GM10266 (cell line): Measurements from ENCODE around the gene KCNE4.

ENCODE experiments used
- DNase-seq: peaks from one replicate; pipeline ENCODE4 v3.0.0; 2012; ENCODE audit errors: extremely low spot score
- TF ChIP-seq, protein P1 (sequence below): IDR thresholded peaks from 2 replicates; pipeline ENCODE4 v1.5.1; 2012; ENCODE audit warnings: mild to moderate bottlenecking, low read depth; ENCODE audit not compliant: control insufficient read depth, insufficient read depth; ENCODE audit errors: missing control alignments

Gene KCNE4

DNA sequence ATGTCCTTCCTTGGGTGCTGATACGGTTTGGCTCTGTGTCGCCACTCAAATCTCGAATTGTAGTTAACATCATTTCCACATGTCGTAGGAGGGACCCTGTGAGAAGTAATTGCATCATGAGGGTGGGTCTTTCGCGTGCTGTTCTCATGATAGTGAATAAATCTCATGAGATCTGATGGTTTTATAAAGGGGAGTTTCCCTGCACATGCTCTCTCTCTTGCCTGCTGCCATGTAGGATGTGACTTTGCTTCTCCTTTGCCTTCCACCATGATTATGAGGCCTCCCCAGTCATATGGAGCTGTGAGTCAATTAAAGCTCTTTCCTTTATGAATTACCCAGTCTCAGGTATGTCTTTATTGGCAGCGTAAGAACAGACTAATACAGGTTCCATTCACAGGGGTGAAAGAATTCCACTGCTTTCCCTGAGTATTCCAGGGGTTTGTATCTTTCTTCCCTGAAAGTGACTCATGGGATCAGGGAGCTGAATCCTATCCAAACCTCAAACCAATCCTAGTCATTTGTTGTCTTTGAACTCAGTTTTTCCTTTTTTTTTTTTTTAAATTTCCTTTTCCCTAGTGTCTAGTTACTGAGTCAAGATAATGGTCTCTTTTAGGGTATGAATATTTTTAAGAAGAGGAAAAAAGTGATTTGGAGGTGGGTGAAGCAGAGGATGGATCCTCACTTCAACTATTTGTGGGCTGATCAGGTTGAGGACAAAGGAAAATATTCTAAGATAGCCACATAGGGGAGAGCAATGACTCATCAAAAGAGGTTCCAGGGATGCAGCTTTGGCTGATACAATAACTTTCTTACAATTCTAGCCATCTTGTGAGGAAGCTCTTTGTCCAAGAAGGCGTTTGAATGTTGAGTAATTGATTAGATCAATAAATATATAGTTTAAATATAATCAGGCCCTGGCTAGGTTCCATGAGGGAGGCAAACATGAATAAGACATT, 19.5 kb upstream of the KCNE4 start:
- no peak for DNase-seq
- TF ChIP-seq, protein P1, sequence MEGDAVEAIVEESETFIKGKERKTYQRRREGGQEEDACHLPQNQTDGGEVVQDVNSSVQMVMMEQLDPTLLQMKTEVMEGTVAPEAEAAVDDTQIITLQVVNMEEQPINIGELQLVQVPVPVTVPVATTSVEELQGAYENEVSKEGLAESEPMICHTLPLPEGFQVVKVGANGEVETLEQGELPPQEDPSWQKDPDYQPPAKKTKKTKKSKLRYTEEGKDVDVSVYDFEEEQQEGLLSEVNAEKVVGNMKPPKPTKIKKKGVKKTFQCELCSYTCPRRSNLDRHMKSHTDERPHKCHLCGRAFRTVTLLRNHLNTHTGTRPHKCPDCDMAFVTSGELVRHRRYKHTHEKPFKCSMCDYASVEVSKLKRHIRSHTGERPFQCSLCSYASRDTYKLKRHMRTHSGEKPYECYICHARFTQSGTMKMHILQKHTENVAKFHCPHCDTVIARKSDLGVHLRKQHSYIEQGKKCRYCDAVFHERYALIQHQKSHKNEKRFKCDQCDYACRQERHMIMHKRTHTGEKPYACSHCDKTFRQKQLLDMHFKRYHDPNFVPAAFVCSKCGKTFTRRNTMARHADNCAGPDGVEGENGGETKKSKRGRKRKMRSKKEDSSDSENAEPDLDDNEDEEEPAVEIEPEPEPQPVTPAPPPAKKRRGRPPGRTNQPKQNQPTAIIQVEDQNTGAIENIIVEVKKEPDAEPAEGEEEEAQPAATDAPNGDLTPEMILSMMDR: no peak

DNA sequence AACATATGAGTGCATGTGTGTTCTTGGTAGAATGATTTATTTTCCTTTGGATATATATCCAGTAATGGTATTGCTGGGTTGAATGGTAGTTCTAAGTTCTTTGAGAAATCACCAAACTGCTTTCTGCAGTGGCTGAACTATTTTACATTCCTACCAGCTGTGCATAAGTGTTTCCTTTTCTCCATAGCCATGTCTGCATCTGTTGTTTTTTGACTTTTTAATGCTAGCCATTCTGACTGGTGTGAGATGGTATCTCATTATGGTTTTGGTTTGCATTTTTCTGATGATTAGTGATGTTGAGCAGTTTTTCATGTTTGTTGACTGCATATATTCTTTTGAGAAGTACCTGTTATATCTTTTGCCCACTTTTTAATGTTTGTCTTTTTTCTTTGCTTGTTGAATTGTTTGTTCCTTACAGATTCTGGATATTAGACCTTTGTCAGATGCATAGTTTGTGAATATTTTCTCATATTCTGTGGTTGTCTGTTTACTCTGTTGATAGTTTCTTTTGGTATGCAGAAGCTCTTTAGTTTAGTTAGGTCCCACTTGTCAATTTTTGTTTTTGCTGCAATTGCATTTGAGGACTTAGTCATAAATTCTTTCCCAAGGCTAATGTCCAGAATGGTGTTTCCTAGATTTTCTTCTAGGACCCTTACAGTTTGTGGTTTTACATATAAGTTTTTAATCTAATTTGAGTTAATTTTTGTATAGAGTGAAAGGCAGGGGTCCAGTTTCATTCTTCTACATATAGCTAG, 17.6 kb upstream of the KCNE4 start:
- DNase-seq: no peak
- TF ChIP-seq, protein P1: no peak

DNA sequence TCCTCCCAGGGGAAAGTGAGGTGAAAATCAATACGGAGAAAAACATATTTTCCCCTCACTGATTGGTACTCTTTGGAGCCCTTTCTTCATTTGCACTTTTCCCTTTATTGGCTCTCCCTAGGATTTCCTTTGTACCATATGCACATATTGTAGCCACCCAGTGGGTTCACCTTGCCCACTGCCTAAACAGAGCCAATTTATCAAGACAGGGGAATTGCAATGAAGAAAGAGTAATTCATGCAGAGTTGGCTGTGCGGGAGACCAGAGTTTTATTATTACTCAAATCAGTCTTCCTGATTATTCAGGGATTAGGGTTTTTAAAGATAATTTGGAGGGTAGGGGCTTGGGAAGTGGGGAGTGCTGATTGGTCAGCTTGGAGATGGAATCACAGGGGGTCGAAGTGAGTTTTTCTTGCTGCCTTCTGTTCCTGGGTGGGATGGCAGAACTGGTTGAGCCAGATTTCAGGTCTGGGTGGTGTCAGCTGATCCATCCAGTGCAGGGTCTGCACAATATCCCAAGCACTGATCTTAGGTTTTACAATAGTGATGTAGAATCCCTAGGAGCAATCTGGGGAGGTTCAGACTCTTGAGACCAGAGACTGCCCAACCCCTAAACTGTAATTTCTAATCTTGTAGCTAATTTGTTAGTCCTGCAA, 15.1 kb upstream of the KCNE4 start:
- TF ChIP-seq, protein P1: no peak
- no peak for DNase-seq

DNA sequence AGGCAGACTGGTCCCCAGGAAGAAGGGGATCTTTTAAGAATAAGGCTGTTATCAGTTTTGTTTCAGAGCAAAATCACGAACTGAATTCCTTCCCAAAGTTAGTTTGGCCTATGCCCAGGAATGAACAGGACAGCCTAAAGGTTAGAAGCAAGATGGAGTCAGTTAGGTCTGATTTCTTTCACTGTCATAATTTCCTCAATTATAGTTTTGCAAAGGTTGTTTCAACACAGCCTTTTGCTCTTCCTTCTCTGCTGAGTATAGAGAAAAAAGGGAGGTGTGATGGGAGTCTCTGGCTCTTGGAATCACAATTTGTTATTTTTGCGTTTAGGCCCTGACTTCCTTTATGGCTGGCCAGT, 14.6 kb upstream of the KCNE4 start:
- no peak for DNase-seq
- TF ChIP-seq, protein P1: no peak

DNA sequence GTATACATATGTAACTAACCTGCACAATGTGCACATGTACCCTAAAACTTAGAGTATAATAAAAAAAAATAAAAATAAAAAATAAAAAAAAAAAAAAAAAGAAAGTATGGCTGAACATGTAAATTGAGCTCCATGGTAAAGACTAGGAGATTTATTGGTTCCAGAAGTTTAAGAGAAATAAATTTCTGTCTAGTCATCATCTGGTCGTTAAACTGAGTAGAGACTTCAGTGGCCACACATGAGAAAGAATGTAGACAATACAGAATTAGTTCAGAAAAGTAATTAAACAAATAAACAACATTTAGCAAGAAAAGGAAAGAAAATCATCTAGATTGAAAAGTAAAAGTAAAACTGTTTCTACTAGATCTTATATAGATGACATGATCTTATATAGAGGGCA, 12.4 kb upstream of the KCNE4 start:
- no peak for DNase-seq
- TF ChIP-seq, protein P1: no peak

DNA sequence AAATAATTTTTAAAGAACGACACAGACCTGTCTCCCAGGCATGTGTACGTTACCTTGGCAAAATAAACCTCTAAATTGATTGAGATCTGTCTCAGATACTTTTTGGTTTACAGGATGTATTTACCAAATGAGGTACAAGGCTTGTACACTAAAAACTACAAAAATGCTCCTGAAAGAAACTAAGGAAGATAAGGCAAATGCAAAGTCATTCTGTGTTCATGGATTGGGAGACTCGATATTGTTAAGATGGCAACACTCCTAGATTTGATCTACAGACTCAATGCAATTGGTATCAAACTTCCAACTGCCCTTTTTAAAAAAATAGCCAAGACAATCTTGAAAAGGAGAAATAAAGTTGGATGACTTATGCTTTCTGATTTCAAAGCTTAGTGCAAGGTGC, 11.5 kb upstream of the KCNE4 start:
- TF ChIP-seq, protein P1: no peak
- DNase-seq: no peak
